Measurements from ENCODE around the gene RAB11FIP4.
"Not testable (repeated sequence)": the region's sequence is repeated elsewhere in the genome, so short reads cannot be mapped to it uniquely, and the experiment has no call there.

The RAB11FIP4 gene

GRCh38 chr17:31391496-31391949, at the start of gene RAB11FIP4:
Gene RAB11FIP4, plus strand, starts transcription at chr17:31391675. Its CDS starts 178 bp downstream, at chr17:31391853.
- no peak for DNase-seq

DNA sequence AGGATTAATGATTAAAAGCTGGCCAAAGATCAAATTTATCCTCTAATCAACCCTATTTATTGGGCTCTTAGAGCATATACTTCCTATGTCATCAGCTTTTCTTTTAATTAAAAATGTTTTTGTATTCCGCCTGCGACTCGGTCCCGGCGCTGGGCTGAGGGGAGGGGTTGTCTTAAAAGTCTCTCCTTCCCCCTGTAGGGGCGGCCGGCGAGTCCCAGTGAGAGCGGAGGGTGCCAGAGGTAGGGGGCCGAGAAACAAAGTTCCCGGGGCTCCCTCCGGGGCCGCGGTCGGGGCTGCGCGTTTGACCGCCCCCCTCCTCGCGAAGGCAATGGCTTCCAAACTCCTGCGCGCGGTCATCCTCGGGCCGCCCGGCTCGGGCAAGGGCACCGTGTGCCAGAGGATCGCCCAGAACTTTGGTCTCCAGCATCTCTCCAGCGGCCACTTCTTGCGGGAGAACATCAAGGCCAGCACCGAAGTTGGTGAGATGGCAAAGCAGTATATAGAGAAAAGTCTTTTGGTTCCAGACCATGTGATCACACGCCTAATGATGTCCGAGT, 46.2 kb upstream of the RAB11FIP4 start:
- not testable (repeated sequence) for DNase-seq

DNA sequence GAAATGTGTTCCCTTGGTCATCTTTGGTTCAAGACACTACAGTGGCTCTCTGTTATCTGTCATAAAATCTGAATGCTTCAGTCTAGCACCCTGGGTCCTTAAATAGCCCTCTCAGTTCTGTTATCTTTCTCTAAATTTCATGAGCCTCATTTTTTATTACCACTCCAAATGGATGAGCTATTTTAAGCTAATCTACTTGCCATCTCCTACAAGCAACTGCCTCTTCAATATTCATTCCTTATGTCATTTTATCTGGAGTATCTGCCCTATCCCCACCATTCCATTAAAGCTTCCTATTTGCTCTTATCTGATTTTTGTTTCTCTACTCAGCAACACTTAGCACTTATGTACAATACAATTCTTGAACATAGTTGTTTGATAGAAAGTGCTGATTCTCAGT, 42.0 kb upstream of the RAB11FIP4 start:
- DNase-seq = no peak

- DNase-seq = no peak
These were observed 35.5 kb upstream of the RAB11FIP4 start for GRCh38 chr17:31355935-31356334.

GRCh38 chr17:31357091-31357490, 34.4 kb upstream of the RAB11FIP4 start:
- no peak for DNase-seq

DNA sequence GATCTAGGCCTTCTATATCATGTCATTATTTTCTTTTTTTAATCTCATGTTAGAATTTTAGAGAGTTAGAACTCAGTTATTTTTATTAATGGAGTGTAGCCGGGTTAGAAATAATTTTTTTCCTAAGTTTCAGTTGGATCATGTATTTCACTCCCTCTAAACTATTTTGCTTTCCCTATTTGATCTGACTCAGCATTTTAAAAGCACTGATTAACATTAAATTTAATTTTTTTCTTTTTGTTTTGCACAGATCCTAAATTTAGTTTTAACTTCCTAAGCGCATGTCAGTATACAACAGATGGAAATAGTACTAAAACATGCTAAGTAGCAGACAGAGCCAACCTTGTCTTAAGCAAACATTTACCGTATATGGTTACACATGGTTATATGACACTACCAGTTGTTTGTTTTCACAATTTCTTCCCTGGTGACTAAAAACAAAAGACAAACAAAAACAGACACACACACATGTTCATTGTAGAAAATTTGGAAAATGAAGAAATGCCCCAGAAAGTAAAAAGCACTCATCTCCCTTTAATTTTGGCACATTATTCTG, 33.6 kb upstream of the RAB11FIP4 start:
- DNase-seq = no peak

DNA sequence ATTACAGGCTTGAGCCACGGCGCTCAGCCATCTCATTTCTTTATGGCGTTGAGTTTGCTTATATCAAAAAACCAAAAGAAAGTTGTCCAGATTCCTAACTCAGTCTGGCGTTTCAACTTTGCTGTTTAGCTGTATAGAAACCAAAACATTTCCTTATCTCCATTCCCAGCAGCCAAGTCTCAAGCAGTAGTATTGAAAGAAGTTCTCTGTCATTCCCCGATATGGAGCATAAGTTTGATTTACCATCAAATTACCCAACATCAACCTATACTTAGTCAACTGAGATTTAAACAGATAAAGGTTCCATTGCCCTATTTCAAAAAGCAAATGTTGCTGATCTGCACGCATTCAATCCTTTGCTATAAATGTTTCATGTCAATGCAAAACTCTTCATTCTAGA, 27.5 kb upstream of the RAB11FIP4 start:
- no peak for DNase-seq

DNA sequence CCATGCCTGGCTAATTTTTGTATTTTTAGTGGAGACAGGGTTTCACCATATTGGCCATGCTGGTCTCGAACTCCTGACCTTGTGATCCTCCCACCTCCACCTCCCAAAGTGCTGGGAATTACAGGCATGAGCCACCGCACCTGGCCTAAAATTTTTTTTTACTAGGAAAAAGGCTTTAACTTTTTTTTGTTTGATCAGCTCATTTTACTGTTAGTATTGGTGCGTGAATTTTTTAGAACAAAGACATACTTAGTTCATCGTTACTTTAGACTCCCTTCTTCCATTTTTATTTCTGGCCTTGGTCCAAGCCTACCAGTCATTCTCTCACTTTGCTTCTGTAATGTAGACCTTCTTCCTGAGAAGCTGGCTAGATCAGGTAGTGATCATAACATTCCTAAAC, 25.4 kb upstream of the RAB11FIP4 start:
- DNase-seq = no peak

DNA sequence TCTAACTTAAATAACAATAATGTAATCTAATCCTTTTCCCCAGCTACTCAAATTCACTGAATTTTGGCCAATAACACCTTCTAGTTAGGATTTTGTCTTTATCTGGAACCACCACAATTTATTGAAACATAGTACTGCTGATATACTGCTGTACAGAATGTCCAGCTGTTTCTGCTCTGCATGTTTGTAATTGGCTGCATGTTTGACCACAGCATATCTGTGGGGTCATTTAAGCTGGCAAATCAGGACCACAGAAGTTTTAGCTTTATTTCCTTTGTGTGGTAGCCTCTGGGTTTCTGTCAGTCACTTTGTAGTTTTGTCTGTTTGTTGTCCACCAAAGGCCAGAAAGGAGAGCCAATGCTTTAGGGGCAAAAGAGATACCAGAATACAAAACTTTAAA, 22.2 kb upstream of the RAB11FIP4 start:
- DNase-seq = no peak

DNA sequence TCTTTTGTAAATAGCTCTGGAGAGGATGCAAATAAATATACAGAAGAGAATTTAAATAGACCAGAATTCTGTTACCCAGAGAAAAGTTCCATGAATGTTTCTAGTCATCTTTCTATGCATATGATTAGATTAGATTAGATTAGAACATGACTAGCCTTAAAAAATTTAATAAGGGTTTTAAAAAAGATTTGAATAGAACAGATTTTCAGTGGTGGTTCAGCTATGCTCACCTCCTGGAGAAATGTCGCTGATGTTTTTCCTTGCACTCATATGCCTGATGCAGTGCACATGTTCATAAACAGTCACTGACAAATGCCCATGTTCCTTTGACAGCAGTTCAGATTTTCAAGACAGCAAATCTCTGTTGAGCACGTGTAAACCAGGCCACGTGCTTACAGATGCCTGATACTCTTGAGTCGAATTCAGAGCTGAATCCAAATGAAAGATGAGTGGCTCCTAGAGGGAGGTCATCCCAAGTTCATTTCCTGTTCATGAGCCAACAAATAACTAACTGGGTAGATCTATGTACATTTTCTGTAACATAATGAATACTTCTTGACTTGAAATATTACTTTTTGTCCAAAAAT, 19.9 kb upstream of the RAB11FIP4 start:
- peak; percentile 60 for DNase-seq

GRCh38 chr17:31373150-31374093, 18.1 kb upstream of the RAB11FIP4 start:
- peak; percentile 82 for DNase-seq

GRCh38 chr17:31374094-31374447, 17.4 kb upstream of the RAB11FIP4 start:
- peak; percentile 75 for DNase-seq

- DNase-seq = no peak
These were observed 17.0 kb upstream of the RAB11FIP4 start for GRCh38 chr17:31374503-31374902.

- DNase-seq = no peak
These were observed 12.8 kb upstream of the RAB11FIP4 start for GRCh38 chr17:31378638-31379037.

DNA sequence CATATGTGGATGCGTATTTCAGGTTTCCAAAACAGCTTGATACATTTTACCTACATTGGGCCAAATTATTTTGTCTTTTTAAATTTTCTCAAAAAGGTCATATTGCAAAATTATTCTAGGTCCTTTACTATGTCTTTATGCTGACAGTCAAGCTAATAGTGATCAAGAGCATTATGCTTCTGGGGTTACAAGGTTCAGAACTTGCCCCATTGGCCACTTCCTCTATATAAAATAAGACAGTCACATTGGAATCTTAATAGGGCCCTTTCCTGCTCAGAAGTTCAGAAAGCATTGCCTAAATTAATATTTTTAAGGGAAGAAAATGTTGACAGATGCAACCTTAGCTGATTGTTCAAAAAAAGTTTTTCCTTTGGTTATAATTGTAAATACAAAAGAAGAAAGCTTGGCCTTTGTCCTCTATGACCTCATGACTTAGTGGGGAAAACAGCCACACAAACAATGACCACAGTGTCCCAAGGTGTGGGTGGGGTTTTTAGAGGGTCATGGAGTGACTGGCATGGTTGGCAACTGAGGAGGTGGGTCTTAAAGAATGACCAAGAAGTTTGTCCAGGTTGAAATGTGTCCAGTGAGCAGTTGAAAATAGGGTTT, 11.8 kb upstream of the RAB11FIP4 start:
- no peak for DNase-seq

DNA sequence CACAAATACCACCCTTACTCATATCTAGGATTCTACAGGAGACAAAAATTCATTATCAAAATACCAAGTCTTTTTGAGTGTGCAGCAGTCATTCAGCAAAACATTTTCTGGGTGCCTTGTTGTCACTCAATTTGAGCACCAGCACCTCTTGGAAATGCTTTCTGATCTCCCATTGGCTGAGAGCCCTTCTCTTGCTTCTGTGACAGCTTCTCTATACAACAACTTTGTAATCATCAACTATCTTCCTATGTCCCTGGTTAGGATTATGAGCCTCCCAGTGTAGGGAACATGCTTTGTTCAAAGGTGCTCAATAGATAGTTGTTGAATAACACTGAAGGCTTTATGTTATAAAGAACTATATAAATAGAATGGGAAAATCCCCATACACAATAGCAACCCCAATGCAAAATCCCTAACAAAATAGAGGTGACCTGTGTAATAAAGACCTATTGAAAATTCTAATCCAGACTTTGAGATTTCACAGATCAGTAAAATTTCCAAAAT, 10.3 kb upstream of the RAB11FIP4 start:
- DNase-seq = no peak

DNA sequence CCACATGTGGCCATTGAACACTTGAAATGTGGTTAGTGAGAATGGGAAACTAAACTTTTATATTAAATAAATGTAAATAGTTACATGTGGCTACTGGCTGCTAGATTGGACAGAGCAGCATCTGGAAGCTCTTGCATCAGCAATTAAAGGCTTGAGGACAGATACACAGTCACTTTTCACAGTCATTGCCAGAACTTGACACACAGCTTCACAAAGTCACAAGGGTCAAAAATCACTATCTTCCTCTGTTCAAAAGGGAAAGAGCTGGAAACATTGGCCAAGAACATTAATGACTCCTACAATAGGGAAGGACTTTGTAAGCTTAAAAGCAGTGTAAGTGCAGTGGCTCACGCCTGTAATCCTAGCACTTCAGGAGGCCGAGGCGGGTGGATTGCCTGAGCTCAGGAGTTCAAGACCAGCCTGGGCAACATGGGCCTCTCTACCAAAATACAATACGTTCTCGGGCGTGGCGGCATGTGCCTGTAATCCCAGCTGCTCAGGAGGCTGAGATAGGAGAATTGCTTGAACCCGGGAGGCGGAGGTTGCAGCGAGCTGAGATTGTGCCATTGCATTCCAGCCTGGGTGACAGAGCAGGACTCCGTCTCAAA, 8.7 kb upstream of the RAB11FIP4 start:
- not testable (repeated sequence) for DNase-seq

DNA sequence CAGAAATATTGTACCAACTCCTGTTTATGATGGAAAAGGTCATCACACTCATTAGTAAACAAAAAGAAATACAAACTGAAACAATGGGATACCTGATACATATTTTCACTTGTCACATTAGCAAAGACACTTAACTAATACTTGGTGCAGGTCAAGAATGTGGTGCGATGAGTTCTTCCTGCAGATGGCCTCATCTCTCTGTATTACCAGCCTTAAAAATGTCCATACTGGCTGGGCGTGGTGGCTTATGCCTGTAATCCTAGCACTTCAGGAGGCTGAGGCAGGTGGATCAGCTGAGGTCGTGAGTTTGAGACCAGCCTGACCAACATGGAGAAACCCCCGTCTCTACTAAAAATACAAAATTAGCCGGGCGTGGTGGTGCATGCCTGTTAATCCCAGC, 8.0 kb upstream of the RAB11FIP4 start:
- not testable (repeated sequence) for DNase-seq

- no peak for DNase-seq
These were observed 5.8 kb upstream of the RAB11FIP4 start for GRCh38 chr17:31385428-31386285.

- DNase-seq = no peak
These were observed 4.9 kb upstream of the RAB11FIP4 start for GRCh38 chr17:31386542-31387075.

GRCh38 chr17:31387438-31387837, 4.0 kb upstream of the RAB11FIP4 start:
- no peak for DNase-seq
